Calu3 (cell line): Measurements from ENCODE around the gene NEU2. TPM values are rescaled to one million over a fixed set of nuclear protein-coding genes. Genes with fewer than 3 reads are reported as not detected.
"Not testable (repeated sequence)": the region's sequence is repeated elsewhere in the genome, so short reads cannot be mapped to it uniquely, and the experiment has no call there.

Source experiments
- BruUV-seq: library from RNA; stranded (reverse); fragments of 400-500 nt; replicated peaks from 2 replicates; lab custom pipeline; 2021; lab: Mats Ljungman, UMichigan
- CTCF ChIA-PET: fragments of 300-600 bp; sonication (Branson Sonifier 250); formaldehyde crosslinking; loops from one replicate; lab custom pipeline; 2022; ENCODE audit warnings: antibody characterized with exemption; lab: Charles Lee
- DNase-seq: peaks from one replicate; pipeline ENCODE4 v3.0.0; 2022
- H3K27ac Mint-ChIP-seq: one replicate; pipeline ENCODE4 v1.8.0; 2022; ENCODE audit warnings: mixed read lengths; ENCODE audit not compliant: unreplicated experiment
- H3K27me3 Mint-ChIP-seq: one replicate; pipeline ENCODE4 v1.8.0; 2022; ENCODE audit warnings: mixed read lengths; ENCODE audit not compliant: unreplicated experiment
- H3K36me3 Mint-ChIP-seq: one replicate; pipeline ENCODE4 v1.8.0; 2022; ENCODE audit warnings: mild to moderate bottlenecking, moderate library complexity, mixed read lengths; ENCODE audit not compliant: insufficient read depth, unreplicated experiment
- H3K4me1 Mint-ChIP-seq: one replicate; pipeline ENCODE4 v1.8.0; 2022; ENCODE audit warnings: mild to moderate bottlenecking, low read depth, mixed read lengths; ENCODE audit not compliant: unreplicated experiment
- H3K4me3 Mint-ChIP-seq: one replicate; pipeline ENCODE4 v1.8.0; 2022; ENCODE audit warnings: mild to moderate bottlenecking, low read depth, moderate library complexity, mixed read lengths; ENCODE audit not compliant: unreplicated experiment
- H3K9me3 Mint-ChIP-seq: one replicate; pipeline ENCODE4 v1.8.0; 2022; ENCODE audit warnings: low read depth, mixed read lengths; ENCODE audit not compliant: unreplicated experiment
- intact Hi-C: fragments of 100-400 bp; cut with micrococcal nuclease; formaldehyde crosslinking; loops from one replicate; pipeline ENCODE4 v1.10.0; 2022; ENCODE audit not compliant: unreplicated experiment
- total RNA-seq: library from RNA; stranded (reverse); gene quantifications from 2 replicates; pipeline ENCODE4 v1.2.3, GENCODE V29; 2022
- TF ChIP-seq, protein P1 (sequence below): fragments of 200-600 bp; IDR thresholded peaks from one replicate; pipeline ENCODE4 v1.8.0; 2022; ENCODE audit warnings: antibody characterized with exemption; ENCODE audit not compliant: unreplicated experiment

The NEU2 gene
- total RNA-seq, 1 experiment from 2014 or later: not detected

DNA sequence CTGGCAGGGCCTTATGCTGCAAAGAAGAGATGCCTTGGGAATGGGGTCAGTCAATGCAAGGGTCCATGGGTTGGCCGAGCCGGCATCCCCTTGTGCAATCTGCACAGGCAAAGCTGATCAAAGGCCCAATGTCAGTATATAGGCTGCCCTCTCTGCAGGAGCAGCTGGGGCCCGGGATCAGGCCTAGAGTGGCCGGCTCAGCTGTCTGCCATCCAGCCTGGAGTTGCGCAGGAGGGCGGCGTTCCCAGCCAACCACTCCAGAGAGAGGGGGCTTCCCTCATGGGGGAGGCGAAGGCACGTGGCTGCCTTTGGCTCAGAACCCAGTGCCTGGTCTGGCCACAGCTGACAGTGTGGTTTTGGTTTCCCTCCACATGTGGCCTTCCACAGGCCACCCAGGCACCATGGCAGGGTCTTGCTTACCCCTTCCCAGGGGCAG lies 31.5 kb downstream of the NEU2 start:
- H3K36me3 Mint-ChIP-seq: no peaks in the 10 kb centered on the region
- no peak overlapping the region for H3K27ac Mint-ChIP-seq
- peaks cover 12% of the 10 kb centered on the region for H3K27me3 Mint-ChIP-seq
- no peaks in the 10 kb centered on the region for H3K9me3 Mint-ChIP-seq
- TF ChIP-seq, protein P1, sequence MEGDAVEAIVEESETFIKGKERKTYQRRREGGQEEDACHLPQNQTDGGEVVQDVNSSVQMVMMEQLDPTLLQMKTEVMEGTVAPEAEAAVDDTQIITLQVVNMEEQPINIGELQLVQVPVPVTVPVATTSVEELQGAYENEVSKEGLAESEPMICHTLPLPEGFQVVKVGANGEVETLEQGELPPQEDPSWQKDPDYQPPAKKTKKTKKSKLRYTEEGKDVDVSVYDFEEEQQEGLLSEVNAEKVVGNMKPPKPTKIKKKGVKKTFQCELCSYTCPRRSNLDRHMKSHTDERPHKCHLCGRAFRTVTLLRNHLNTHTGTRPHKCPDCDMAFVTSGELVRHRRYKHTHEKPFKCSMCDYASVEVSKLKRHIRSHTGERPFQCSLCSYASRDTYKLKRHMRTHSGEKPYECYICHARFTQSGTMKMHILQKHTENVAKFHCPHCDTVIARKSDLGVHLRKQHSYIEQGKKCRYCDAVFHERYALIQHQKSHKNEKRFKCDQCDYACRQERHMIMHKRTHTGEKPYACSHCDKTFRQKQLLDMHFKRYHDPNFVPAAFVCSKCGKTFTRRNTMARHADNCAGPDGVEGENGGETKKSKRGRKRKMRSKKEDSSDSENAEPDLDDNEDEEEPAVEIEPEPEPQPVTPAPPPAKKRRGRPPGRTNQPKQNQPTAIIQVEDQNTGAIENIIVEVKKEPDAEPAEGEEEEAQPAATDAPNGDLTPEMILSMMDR: no peak
- intact Hi-C loops: no loop called here
- CTCF ChIA-PET: interaction anchor here (0.6 kb wide), 1 partner anchor 96 kb away, joined by 4 read pairs; no protein-coding TSS in a partner anchor
- no peak overlapping the region for H3K4me3 Mint-ChIP-seq
- DNase-seq: no peak
- H3K4me1 Mint-ChIP-seq: no peaks in the 10 kb centered on the region
- BruUV-seq: no TSS peak

DNA sequence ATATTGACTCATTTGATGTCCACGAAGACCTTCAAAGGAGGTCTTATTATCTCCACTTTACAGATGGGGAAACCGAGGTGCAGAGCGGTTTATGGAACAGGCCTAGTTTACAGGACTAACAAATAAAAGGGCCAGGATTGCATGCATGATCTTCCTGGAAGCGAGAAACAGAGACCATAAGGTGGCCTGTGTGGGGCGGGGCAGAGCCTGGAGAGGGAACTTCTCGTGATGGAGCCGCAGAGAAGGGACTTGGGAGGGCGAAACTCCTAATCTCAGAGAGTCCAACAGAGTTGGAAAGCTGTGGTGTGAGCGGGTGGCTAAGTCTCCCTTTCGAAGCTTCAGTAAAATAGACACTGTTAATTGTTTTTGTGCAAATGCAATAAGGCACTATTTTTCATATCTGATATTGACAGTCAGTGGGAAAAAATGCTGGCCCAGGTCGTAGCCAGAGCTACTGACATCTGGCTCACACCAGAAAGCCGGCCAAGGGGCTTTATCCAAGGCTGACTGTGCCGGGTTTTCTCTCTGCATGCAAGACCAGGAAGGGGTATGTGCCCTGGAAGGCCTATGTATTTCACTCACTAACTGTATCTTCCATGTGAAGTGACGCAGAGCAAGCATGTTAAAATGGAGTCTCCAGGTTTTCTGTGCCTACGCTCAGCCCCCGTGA lies 32.2 kb downstream of the NEU2 start:
- intact Hi-C loops: no loop called here
- no peaks in the 10 kb centered on the region for H3K36me3 Mint-ChIP-seq
- DNase-seq: no peak
- no peak overlapping the region for H3K27ac Mint-ChIP-seq
- no peak overlapping the region for H3K4me3 Mint-ChIP-seq
- CTCF ChIA-PET: no interaction called here
- no peaks in the 10 kb centered on the region for H3K4me1 Mint-ChIP-seq
- TF ChIP-seq, protein P1: no peak
- H3K27me3 Mint-ChIP-seq: peaks cover 15% of the 10 kb centered on the region
- BruUV-seq: no TSS peak
- H3K9me3 Mint-ChIP-seq: no peaks in the 10 kb centered on the region

DNA sequence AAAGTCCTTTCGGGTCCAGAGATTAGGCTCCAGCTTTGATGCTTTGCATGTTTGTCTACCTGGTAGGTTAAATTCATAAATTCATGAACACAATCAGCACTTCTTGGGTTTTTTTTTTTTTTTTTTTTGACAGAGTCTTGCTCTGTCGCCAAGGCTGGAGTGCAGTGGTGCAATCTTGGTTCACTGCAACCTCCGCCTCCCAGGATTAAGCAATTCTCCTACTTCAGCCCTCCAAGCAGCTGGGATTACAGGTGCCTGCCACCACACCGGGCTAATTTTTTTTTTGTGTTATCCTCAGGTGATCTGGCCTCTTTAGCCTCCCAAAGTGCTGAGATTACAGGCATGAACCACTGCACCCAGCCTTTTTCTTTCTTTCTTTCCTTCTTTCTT lies 32.7 kb downstream of the NEU2 start:
- CTCF ChIA-PET, BruUV-seq: not testable (repeated sequence)

DNA sequence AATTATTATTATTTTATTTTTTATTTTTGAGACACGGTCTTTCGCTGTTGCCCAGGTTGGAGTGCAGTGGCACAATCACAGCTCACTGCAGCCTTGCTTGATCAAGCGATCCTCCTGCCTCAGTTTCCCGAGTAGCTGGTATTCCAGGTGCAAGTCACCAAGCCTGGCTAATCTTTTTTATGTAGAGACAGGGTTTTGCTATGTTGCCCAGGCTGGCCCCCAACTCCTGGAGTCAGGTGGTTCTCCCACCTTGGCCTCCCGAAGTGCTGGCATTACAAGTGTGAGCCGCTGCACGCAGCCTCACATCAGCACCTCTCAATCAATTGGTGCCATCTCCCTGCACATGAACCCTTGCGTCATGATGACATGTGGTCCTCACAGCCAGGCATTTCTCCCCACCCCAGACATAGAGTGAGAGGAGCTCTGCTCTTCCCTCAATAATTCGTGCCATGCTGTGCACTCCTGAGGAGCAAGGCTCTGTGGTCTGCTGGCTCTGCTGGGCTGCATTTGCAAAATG lies 33.5 kb downstream of the NEU2 start:
- BruUV-seq: no TSS peak
- H3K4me1 Mint-ChIP-seq: no peaks in the 10 kb centered on the region
- intact Hi-C loops: no loop called here
- no peak for DNase-seq
- H3K27ac Mint-ChIP-seq: no peak overlapping the region
- no peak overlapping the region for H3K4me3 Mint-ChIP-seq
- peaks cover 15% of the 10 kb centered on the region for H3K27me3 Mint-ChIP-seq
- TF ChIP-seq, protein P1: no peak
- H3K9me3 Mint-ChIP-seq: no peaks in the 10 kb centered on the region
- CTCF ChIA-PET: no interaction called here
- no peaks in the 10 kb centered on the region for H3K36me3 Mint-ChIP-seq

More for the DNA sequence above, 32.7 kb downstream of the NEU2 start:
- H3K36me3 Mint-ChIP-seq, H3K4me3 Mint-ChIP-seq, H3K27ac Mint-ChIP-seq, H3K9me3 Mint-ChIP-seq, H3K4me1 Mint-ChIP-seq, DNase-seq, intact Hi-C loops: not testable (repeated sequence)
- H3K27me3 Mint-ChIP-seq: peaks cover 15% of the 10 kb centered on the region
